GM18505 (cell line): ENCODE data around the gene PRICKLE2.

Experiments used
- ATAC-seq: cut with Tn5 transposase; IDR thresholded peaks from one replicate; pipeline ENCODE4 v1.9.1; 2021; ENCODE audit not compliant: unreplicated experiment
- POLR2A ChIP-seq: IDR thresholded peaks from 4 replicates; pipeline ENCODE4 v1.6.1; 2011; ENCODE audit warnings: borderline replicate concordance; ENCODE audit not compliant: insufficient read depth, insufficient read length; ENCODE audit errors: extremely low read depth

Gene PRICKLE2

GRCh38 chr3:64088408-64089205 lies 136.7 kb downstream of the PRICKLE2 start:
- no peak for ATAC-seq
- no peak for TF ChIP-seq POLR2A

GRCh38 chr3:64086479-64087252 lies 138.6 kb downstream of the PRICKLE2 start:
- no peak for TF ChIP-seq POLR2A
- no peak for ATAC-seq

- ATAC-seq: no peak
- no peak for TF ChIP-seq POLR2A
Observed at GRCh38 chr3:64084640-64085039, 140.6 kb downstream of the PRICKLE2 start.

GRCh38 chr3:64083575-64083974 lies 141.7 kb downstream of the PRICKLE2 start:
- ATAC-seq: no peak
- no peak for TF ChIP-seq POLR2A

GRCh38 chr3:64082961-64083541 lies 142.2 kb downstream of the PRICKLE2 start:
- no peak for TF ChIP-seq POLR2A
- ATAC-seq: no peak

GRCh38 chr3:64082411-64082810 lies 142.9 kb downstream of the PRICKLE2 start:
- no peak for TF ChIP-seq POLR2A
- ATAC-seq: no peak

- TF ChIP-seq POLR2A: no peak
- no peak for ATAC-seq
Observed at GRCh38 chr3:64081235-64081630, 144.0 kb downstream of the PRICKLE2 start.

GRCh38 chr3:64080616-64081234 lies 144.5 kb downstream of the PRICKLE2 start:
- no peak for TF ChIP-seq POLR2A
- ATAC-seq: no peak

GRCh38 chr3:64079369-64080150 lies 145.7 kb downstream of the PRICKLE2 start:
- no peak for ATAC-seq

GRCh38 chr3:64078966-64079365 lies 146.3 kb downstream of the PRICKLE2 start:
- no peak for TF ChIP-seq POLR2A
- no peak for ATAC-seq

More at GRCh38 chr3:64079369-64080150, 145.7 kb downstream of the PRICKLE2 start:
- no peak for TF ChIP-seq POLR2A

GRCh38 chr3:64074895-64075679 lies 150.2 kb downstream of the PRICKLE2 start:
- TF ChIP-seq POLR2A: no peak
- no peak for ATAC-seq

- TF ChIP-seq POLR2A: no peak
- ATAC-seq: no peak
Observed at GRCh38 chr3:64074060-64074459, 151.2 kb downstream of the PRICKLE2 start.

- TF ChIP-seq POLR2A: no peak
Observed at GRCh38 chr3:64073158-64073761, 152.0 kb downstream of the PRICKLE2 start.

More at GRCh38 chr3:64073158-64073761, 152.0 kb downstream of the PRICKLE2 start:
- no peak for ATAC-seq
